SU-DHL-6 (cell line): Measurements from ENCODE around the gene MADD.

Source experiments
- CTCF ChIP-seq: fragments of 200-600 bp; sonication (generic); IDR thresholded peaks from one replicate; pipeline ENCODE4 v1.5.1; 2017; ENCODE audit warnings: antibody characterized with exemption, mild to moderate bottlenecking, low read length, moderate library complexity; ENCODE audit not compliant: insufficient read depth, poor library complexity, severe bottlenecking
- EZH2phosphoT487 ChIP-seq: fragments of 200-600 bp; sonication (generic), shearing (Covaris generic); conservative IDR thresholded peaks from 2 replicates; pipeline ENCODE4 v1.6.1; 2018; ENCODE audit warnings: mild to moderate bottlenecking, antibody characterized with exemption, low read length, moderate library complexity, mixed read lengths

- TF ChIP-seq CTCF (no peak), EZH2phosphoT487 (no peak)
Observed at GRCh38 chr11:47333526-47333845, 63.6 kb downstream of the MADD start.
